ENCODE measurements around the gene EFCAB5. TPM values are rescaled to one million over a fixed set of nuclear protein-coding genes. Genes with fewer than 3 reads are reported as not detected.
"Not testable (repeated sequence)": the region's sequence is repeated elsewhere in the genome, so short reads cannot be mapped to it uniquely, and the experiment has no call there.

The EFCAB5 gene
- total RNA-seq, 1 donor from 2014 or later: not detected

DNA sequence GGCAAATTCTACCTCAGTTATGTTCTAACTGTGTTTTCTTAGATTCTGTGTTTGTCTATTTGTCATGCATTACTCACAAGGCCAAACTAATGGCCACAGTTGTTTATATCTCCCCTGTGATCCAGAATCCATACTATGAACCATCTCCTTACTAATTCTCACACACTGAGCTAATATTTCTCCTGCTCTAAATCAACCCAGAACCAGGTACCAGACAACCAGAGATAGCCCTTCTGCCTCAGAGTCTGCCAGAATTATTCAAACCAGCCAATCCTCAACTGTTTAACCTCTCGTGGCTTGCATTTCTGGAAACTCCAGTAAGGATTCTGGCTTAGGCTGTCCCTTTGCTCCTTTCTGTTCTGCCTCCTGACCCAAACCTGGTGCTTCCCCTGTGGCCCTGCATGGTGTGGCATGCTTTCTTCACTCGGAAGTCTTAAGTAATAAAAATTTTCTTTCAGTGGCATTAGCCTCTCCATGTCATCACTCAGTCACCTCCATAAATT is 59.4 kb downstream of the EFCAB5 start:
- ATAC-seq (no peak), DNase-seq (ENCODE audit: low spot score) (no peak)

DNA sequence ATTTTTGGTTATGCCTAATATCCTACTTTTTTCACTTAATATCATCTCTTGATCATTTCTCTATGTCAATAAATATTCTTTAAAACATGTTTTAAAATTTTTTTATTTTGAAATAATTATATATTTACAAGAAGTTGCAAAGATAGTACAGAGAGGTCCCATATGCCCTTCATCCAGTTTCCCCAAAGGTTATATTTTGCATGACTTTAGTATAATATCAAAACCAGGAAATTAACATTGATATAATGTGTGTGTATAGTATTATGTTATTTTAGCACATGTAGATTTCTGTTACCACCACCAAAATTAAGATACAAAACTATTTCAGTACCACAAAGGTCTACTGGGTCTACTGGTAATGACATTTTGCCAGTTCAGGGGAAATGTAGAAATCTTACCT is 60.7 kb downstream of the EFCAB5 start:
- DNase-seq (ENCODE audit: low spot score) (no peak), ATAC-seq (no peak)

DNA sequence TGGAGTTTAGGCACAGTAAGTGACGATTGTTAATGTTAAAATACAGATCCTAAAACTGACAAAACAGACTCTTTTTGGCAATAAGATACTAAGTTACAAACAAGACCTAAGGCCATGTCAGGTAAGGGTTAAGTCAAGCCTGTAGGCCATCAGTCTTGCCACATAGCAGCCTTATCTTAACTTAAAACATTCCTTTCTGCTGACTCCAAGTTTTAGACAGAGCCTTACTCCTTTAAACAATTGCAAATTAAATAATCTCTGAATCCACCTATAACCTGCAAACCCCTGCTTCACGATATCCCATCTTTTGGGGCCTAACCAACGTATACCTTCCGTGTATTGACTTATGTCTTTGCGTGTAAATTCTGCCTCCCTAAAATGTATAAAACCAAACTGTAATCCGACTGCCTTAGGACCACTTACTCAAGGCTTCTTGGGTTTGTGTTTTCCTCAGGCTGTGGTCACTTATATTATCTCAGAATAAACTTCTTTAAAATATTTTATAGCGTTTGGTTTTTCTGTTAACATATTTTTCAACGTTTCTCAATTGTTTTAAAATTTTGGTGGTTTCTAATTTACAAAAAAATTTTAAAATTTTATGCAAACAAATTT is 64.4 kb downstream of the EFCAB5 start:
- ATAC-seq: no peak

DNA sequence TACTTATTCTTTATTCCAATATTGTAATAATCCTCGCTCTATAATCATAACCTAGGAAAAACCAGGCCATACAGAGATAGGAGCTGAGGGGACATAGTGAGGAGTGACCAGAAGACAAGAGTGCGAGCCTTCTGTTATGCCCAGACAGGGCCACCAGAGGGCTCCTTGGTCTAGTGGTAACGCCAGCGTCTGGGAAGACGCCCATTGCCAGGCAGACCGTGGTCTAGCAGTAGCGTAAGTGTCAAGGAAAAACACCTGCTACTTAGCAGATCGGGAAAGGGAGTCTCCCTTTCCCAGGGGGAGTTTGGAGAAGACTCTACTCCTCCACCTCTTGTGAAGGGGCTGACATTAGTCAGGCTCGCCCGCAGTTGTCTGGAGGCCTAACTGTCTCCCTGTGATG is 70.5 kb downstream of the EFCAB5 start:
- not testable (repeated sequence) for DNase-seq (ENCODE audit: low spot score); ATAC-seq

More for the DNA sequence above, 64.4 kb downstream of the EFCAB5 start:
- DNase-seq (ENCODE audit: low spot score): no peak

DNA sequence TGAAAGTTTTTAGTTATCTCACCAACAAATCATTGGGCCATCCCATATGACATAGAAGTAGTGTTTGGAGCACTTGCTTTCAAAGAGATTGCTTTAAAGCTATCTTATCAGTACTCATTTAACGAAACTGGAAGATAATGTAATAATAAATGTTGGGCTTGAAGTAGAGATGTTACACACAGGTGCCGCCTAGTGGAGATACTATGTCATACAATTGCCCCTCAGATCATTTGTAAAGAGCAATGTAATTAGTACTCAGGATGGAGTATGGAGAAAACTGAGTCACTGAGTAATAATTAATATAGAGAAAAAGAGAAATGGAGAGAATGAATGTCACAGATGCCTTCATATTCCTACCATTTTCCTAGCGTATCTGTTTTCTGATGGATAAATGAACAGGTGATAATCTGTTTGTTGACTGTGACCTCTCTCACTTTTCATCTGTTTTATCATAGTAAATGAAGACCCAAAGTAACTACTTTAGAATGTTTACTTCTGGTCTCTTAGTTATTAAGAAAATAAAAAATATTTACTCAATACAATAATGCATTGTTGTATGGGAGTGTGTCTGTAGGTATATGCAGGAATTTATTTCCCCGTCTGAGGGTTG is 80.4 kb downstream of the EFCAB5 start:
- peak; percentile 96 for ATAC-seq
- no peak for DNase-seq (ENCODE audit: low spot score)

DNA sequence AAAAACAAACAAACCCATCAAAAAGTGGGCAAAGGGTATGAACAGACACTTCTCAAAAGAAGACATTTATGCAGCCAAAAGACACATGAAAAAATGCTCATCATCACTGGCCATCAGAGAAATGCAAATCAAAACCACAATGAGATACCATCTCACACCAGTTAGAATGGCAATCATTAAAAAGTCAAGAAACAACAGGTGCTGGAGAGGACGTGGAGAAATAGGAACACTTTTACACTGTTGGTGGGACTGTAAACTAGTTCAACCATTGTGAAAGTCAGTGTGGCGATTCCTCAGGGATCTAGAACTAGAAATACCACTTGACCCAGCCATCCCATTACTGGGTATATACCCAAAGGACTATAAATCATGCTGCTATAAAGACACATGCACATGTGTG is 83.9 kb downstream of the EFCAB5 start:
- not testable (repeated sequence) for DNase-seq (ENCODE audit: low spot score); ATAC-seq

DNA sequence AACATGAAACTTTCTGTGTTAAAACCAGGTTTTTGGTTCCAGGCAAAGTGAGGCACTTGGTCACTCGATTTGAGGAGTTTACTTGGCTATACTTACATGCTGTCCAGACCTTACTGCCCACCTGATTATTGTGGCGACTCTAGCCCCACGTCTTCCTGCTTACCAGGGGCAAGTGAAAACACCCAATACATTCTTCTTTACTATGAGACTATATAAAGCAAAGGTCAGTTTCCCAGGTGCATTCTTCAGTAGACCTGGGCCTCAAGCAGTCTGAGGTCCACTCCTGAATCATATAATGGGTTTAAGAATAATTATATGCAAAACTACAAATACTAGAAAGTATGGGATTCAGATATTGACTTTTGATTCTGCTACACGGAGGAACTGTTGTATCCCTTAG is 86.2 kb downstream of the EFCAB5 start:
- no peak for DNase-seq (ENCODE audit: low spot score)
- no peak for ATAC-seq

DNA sequence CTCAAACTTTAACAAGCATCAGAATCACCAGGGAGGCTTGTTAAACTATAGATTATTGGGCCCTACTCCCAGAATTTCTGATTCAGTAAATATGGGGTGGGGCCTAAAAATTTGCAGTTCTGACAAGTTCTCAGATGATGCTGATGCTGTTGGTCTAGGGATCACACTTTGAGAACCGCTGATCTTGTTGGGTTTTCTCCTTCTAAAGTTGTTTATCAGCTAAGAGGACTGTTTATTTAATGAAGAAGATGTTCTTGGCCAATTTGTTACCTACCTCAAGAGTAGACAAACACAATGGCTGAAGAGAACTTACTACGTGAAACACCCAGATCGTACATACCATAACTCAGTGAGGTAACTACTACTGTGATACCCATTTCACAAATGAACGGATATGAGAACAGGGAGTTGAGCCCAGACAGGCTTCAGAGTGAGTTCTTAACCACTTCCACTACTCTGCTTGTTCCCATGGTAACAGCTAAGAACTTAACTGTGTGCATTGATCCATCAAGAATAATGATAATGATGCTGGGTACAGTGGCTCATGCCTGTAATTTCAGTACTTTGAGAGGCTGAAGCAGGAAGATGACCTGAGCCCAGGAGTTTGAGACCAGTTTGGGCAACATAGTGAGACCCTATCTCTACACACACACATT is 89.9 kb downstream of the EFCAB5 start:
- no peak for ATAC-seq
- DNase-seq (ENCODE audit: low spot score): no peak

DNA sequence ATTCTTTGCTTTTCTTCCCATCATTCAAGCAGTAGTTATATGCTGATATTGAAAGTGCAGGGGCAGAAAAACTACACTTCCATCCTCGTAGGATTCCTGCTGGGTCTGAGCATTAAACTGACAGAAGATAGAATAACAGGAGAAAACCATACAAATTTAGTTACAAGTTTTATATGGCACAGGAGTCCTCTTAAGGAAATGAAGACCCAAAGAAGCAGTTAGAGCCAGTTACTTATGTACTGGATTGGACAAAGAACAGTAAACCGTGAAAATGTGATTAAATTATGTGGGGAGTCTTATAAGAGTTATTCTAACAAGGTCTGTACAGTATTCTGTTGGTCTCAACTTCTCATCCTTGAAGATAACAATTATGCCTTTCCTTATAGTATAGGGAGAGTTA is 93.9 kb downstream of the EFCAB5 start:
- ATAC-seq: no peak

DNA sequence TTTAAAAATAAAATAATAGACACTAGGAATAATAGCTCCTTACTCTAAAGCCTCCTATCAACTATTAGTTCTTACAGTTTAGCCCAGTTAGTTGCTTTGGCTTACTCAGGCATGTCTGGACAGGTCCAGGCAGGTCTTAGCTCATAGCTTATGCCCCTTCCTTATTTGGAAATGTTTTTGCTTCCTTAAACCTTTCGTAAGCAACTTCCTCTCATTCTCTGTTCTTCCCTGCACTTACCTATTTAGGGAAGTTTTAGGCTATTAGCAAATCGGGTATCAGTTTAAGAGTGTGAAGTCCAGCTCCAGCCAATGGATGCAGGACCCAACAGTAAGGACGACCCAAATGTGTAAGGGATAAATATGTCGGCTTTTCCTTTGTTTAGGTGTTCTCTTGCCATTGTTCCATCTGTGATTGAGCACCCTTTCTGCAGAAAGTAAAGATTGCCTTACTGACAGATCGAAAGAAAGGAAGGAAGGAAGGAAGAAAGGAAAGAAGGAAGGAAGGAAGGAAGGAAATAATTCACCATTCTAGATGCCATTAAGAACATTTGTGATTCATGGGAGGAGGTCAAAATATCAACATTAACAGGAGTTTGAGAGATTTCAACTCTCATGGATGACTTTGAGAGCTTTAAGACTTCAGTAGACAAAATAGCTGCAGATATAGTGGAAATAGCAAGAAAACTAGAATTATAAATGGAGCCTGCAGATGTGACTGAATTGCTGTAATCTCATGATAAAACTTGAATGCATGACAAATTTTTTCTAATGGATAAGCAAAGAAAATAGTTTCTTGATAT is 99.5 kb downstream of the EFCAB5 start:
- DNase-seq (ENCODE audit: low spot score); ATAC-seq: not testable (repeated sequence)

More for the DNA sequence above, 93.9 kb downstream of the EFCAB5 start:
- no peak for DNase-seq (ENCODE audit: low spot score)

DNA sequence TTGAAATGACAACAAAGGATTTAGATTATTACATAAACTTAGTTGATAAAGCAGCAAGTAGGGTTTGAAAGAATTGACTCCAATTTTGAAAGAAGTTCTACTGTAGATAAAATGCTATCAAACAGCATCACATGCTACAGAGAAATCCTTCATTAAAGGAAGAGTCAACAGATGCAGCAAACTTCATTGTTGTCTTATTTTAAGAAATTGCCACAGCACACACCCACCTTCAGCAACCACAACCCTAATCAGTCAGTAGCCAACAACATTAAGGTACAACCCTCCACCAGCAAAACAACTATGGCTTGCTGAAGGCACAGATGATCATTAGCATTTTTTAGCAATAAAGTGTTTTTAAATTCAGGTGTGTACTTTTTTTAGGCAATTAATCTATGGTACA is 100.1 kb downstream of the EFCAB5 start:
- ATAC-seq (no peak), DNase-seq (ENCODE audit: low spot score) (no peak)

GRCh38 chr17:30062372-30062771 is 120.9 kb downstream of the EFCAB5 start:
- DNase-seq (ENCODE audit: low spot score) (no peak), ATAC-seq (no peak)

DNA sequence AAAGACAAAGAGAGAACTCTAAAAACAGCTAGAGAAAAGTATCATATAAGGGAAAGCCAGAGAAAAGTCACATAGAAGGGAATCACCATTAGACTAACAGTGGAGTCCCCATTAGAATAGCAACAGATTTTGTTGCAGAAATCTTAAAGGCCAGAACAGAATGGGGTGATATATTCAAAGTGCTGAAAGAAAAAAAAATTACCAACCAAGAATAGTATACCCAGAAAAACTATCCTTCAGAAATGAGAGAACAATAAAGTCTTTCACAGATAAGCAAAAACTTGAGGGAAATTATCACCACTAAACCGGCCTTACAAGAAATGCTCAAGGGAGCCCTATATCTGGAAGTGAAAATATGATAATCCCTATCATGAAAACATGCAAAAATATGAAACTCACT is 123.3 kb downstream of the EFCAB5 start:
- ATAC-seq (no peak), DNase-seq (ENCODE audit: low spot score) (no peak)

GRCh38 chr17:30068465-30068864 is 127.0 kb downstream of the EFCAB5 start:
- no peak for ATAC-seq

DNA sequence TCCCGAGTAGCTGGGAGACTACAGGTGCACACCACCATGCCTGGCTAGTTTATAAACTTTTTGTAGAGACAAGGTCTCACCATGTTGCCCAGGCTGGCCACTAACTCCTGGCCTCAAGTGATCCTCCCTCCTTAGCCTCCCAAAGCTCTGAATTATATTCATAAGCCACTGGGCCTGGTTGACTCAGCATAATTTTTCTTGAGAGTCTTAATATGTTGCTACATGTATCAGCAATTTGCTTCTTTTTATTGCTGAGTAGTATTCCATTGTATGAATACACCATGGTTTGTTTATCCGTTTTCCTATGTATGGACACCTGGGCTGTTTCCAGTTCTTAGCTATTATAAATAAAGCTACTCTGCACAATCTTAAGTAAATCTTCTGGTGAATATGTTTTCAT is 132.8 kb downstream of the EFCAB5 start:
- DNase-seq (ENCODE audit: low spot score) (no peak), ATAC-seq (no peak)

More at GRCh38 chr17:30068465-30068864, 127.0 kb downstream of the EFCAB5 start:
- no peak for DNase-seq (ENCODE audit: low spot score)

DNA sequence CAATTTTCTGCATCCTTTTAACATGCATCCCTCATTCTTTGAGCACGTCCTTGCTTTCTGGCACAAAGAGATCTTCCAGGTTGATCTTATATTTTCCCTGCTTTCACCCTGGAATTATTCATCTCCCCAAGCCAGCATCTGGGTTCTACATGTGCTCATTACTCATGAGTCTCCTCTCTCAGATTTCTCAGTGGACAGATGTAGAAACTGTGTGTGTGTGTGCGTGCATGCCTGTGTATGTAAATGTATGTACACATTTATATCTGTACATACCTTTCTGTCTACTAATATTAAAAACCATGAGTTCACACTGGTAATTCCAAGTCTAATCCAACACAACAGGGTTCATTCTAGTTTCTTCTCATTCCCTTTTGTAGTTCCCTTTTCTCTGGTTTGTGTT is 133.3 kb downstream of the EFCAB5 start:
- DNase-seq (ENCODE audit: low spot score): no peak
- ATAC-seq: no peak

- DNase-seq (ENCODE audit: low spot score) (no peak), ATAC-seq (no peak)
Observed at GRCh38 chr17:30082773-30083172, 141.3 kb downstream of the EFCAB5 start.

DNA sequence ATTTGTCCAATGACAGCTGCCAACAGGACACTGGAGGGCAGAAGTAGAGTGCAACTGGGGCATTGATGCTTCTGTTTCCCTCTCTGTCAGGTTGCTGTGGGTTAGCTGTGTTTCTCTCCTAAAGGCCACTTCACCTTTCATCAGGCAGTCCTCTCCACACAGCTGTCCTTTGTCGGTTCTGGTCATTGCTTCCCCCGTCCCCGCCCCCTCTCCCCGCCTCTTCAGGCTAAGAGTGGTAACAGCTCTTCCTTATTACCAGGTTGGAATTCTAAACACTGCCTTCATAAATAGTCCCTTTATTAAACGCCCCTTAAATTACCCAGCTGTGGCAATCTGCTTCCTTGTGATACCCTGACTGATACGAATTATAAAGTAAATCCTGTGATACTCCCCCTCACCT is 143.4 kb downstream of the EFCAB5 start:
- ATAC-seq (no peak), DNase-seq (ENCODE audit: low spot score) (no peak)

- no peak for ATAC-seq
Observed at GRCh38 chr17:30086896-30087295, 145.5 kb downstream of the EFCAB5 start.

GRCh38 chr17:30087431-30087830 is 146.0 kb downstream of the EFCAB5 start:
- ATAC-seq; DNase-seq (ENCODE audit: low spot score): not testable (repeated sequence)

More at GRCh38 chr17:30086896-30087295, 145.5 kb downstream of the EFCAB5 start:
- DNase-seq (ENCODE audit: low spot score): no peak

DNA sequence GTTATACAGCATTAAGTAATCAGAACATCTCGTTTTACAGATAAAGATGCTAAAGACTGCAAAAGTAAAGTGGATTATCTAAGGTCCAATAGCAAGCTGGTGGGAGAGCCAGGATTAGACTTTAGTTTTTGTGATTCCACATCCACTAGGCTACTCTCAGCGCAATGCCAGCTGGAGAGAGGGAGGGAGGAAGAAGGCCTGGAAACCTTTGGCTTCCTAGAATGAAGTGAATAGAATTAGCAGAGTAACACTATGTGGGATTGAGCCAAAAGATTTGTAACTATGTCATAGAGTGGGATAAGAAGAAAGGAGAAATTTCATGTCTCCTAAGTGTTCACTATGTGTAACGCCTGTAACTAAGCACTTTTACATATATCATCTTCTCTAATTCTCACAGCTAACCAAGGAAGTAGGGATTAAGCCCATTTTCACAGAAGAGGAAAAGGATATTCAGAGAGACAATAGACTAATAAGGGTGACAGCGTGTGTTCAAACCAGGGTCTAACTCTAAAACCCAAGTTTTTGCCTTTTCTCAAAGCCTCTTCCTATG is 149.8 kb downstream of the EFCAB5 start:
- no peak for ATAC-seq

More for the DNA sequence above, 149.8 kb downstream of the EFCAB5 start:
- no peak for DNase-seq (ENCODE audit: low spot score)

Data from left lobe of liver (tissue), 2 donors.